ENCODE data around the gene CRYGB. TPM values are rescaled to one million over a fixed set of nuclear protein-coding genes. Genes with fewer than 3 reads are reported as not detected.
A peak's percentile ranks its signal among the peaks of the same experiment; 100 is the strongest.
"Not testable (repeated sequence)": the region's sequence is repeated elsewhere in the genome, so short reads cannot be mapped to it uniquely, and the experiment has no call there.

Gene CRYGB
- total RNA-seq, 1 donor from 2014 or later, result not detected

DNA sequence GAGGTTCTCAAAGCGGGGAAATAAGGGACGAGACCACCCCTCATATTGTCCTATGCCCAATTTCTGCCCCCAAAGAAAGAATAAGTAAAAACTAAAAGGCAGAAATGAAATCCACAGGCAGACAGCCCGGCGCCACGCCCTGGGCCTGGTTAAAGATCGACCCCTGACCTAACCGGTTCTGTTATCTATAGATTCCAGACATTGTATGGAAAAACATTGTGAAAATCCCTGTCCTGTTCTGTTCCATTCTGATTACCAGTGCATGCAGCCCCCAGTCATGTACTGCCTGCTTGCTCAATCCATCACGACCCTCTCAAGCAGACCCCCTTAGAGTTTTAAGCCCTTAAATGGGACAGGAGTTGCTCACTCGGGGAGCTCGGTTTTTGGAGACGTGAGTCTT, 28.6 kb downstream of the CRYGB start:
- DNase-seq (ENCODE audit: low read depth in 2 of 2), result not testable (repeated sequence)

DNA sequence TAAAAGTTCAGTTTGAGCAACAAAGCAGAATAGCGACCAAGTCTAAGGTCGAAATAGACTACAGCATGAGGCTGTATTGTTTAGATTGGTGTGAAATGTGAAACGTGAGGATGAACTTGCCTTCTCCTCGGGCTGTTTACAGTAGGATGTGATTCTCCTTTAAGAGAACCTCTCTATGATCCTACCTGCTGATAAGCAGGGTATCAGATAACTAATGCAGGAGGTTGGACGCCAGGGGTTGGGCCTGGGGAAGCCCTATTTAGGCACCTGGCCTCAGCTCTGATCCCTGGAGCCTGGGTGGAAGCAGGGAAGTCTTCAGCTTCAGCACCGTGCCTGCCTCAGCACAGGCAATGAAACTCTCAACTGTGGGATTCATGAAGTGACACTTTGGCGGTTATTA, 33.0 kb downstream of the CRYGB start:
- DNase-seq (ENCODE audit: low read depth in 2 of 2), result no peak

DNA sequence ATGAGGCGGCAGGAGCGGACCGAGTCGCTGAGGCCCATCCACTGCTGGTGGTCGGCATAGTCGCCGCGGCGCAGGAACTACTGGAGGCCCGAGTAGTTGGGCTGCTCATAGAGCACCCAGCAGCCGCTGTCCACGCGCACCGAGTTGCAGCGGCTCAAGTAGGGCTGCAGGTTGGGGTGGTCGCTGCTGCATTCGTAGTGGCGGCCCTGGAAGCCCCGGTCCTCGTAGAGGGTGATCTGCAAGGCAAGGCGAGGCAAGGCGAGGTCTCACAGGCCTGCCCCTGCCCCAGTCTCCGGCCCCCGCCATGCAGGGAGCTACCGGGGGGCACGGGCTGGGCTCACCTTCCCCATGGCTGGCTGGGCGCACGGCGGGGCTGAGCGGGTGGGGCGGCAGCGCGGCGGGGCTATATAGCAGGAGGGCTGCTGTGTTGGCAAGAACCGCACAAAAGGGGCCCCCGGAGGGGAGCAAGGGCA, 33.6 kb downstream of the CRYGB start:
- DNase-seq (ENCODE audit: low read depth in 2 of 2), result not testable (repeated sequence)

DNA sequence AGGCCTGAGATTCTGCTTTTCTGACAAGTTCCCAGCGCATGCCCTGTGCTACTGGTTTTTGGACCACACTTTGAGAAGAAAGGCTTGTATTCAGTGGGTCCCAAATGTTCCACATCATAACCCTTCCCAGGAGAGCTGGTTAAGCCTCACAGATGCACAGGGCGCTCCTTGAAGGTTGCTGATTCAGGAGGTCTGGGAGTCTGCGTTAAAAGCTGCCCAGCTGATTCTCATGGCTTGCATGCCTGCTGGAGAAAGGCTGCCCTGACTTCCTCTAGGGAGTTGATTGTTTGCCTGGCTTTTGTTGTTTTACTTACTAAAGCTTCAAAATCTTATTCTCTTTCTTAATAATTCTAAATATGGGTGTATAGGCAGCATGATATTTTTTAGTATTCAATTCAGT, 42.3 kb downstream of the CRYGB start:
- DNase-seq (ENCODE audit: low read depth in 2 of 2), result no peak

DNA sequence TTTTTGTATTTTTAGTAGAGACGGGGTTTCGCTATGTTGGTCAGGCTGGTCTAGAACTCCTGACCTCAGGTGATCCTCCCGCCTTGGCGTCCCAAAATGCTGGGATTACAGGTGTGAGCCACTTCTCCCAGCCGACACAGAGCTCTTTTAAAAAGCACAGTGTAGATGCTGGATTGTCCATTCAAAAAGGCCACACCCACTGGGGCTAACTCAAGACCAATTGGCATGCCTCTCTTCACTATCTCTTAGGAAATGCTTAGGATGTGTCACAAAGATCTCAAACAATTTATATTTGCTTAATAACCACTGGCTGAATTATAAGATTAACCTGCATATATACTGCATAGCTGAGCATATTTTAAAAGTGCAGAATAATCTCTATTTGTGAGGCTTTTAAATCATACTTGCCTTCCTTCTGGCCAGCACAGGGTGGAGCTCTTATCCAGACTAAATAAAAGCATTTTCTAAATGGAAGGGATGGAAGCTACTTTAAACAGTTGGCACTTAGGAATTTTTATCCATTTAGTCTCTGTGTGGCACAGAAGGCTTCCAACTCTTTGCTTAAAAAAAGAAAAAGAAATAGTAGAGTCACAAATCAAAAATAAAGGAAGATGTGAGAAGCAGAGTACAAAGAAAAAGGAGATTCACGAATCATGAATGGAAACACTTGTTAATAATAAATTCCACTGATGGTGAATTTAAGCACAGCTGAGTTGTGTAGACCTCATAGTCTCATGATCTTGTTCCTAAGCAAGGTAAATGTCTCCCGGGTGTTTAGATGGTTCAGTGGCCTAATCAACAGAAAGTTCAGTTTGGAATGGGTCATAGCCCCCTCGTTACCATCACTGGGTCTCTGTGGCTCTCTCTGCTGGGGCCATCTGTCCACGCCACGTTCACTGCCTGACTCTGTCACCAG, 44.0 kb downstream of the CRYGB start:
- DNase-seq (ENCODE audit: low read depth in 2 of 2), result peak; percentile 24 to 62

DNA sequence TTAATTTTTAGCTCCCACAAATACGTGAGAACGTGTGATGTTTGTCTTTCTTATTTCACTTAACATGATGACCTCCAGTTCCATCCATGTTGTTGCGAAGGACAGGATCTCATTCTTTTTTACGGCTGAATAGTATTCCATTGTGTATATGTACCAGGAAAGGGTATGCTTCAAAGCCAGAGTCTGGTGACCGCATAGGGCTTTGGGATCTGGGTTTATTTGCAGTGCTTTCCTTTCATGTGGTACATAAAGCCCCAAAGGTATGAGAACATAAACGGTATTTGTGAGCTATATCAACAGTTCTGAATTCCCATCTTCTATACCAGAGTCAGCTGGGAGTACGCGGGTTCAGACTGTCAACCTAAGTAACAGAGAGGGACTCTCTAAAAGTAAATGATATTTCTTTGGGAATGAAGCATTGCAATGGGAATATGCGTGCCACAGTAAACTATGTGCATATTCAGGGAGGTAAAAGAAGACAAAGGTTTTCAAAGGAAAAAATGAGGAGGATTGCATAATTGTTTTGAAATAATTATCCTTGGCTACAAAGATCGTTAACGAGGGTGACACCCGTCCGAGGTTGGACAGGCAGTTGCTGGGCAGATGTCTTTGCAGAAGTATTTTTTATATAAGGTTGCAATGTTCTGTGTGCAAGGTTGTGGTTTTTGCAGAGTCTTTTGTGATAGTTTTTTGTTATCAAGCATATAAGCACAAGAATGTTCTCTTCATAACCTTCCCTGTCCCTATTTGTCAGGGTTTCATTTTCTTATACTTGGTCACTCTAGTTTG, 46.1 kb downstream of the CRYGB start:
- DNase-seq (ENCODE audit: low read depth in 2 of 2), result no peak

DNA sequence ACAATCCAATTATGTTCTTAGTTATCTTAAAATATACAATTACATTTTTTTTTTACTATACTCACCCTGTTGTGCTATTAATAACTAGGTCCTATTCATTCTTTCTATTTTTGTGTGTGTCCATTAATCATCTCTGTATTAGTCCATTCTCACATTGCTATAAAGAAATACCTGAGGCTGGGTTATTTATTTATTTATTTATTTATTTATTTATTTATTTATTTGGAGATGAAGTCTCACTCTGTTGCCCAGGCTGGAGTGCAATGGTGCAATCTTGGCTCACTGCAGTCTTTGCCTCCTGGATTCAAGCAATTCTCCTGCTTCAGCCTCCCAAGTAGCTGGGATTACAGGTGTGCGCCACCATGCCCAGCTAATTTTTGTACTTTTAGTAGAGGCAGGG, 47.3 kb downstream of the CRYGB start:
- DNase-seq (ENCODE audit: low read depth in 2 of 2), result not testable (repeated sequence)

DNA sequence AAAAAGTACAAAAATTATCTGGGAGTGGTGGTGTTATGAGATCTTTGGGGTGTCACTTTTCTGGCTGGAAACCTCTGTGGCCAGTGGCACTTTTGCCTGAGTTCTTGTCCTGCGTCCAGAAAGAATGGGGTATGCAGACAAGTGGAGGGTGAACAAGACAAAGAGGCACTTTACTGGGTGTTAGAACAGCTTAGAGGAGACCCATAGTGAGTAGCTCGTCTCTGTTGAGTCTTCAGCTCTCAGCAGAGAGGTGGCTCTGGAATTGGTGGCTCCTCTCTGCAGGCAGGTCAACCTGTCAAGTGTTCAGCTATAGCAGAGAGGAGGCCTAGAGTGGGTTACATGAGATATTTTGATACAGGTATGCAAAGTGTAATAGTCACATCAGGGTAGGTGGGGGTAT, 47.7 kb downstream of the CRYGB start:
- DNase-seq (ENCODE audit: low read depth in 2 of 2), result no peak

DNA sequence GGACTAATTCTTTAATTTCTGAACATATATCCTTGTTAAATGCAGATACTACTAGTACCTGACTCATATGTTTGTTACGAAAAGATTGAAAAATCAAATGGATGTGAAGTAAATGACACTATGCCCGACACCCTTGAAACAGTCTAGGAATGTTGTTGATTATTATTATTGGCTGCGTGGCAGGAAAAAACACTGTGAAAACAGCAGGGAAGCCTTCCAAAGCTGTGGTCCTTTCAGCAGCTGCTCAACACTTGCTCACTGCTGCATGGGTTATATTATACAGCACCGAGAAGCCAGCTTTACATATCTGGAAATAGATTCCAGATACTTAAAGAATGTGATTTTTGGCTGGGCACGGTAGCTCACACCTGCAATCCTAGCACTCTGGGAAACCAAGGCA, 48.2 kb downstream of the CRYGB start:
- no peak for DNase-seq (ENCODE audit: low read depth in 2 of 2)

DNA sequence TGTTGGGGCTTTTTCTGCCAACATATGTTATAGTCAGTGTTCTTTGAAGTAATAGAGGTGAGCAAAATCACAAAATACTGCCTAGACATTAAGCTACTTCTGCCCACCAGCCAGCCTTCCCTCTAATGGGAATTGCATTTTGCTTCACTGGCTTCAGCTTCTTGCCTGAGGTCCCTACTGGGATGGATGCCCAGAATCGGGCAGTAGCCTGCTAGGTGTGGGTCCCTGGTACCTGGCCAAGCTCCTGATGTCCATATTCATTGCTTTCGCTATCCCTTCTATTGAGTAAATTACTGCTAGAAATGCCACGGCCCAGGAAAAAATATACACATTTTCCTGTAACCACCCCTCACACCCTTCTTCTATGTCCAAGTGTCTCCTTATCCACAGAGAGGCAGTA, 48.6 kb downstream of the CRYGB start:
- no peak for DNase-seq (ENCODE audit: low read depth in 2 of 2)

DNA sequence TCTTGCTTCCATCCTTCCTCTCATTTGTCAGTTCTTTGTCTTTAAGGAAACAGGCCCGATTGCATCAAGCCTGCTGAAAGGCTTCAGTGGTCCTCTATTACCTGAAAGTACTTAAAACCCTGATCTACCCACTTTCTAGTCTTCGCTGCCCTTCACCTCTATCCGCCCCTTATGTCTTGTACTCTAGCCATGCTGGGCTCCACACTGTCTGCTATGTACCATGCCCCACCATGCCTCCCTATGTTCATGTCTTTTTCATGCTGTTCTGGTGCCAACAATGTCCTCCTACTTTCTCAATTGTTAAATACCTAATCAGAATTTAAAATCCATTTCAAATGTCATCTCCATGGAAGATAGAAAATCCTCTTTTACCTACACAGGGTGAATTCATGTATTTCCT, 49.9 kb downstream of the CRYGB start:
- DNase-seq (ENCODE audit: low read depth in 2 of 2), result no peak

DNA sequence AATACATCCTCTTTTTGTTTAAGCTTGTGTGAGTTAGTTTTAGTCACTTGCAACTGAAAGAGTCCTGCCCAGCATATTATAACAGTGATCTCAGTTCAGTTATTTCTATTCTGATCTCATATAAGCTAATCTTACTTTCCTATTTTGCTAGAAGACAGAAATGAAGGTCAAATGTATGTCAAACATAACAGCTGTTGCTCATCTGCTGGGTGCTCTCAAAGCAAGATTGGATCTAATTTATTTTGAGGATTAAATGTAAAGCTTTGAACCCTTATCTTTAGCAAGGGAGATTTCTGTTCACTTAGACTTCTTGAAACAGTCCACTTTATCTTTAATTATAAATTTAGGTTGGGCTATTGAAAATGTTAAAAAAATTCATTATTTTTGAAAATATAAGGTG, 52.8 kb downstream of the CRYGB start:
- no peak for DNase-seq (ENCODE audit: low read depth in 2 of 2)

Other genes with a start within 250 kb of the CRYGB start
- gene PLEKHM3, start 120.6 kb downstream of the CRYGB start, total RNA-seq, result 7.0 and 16.5 TPM in 2 replicates
- not detected in 2 replicates for gene CRYGD, start 21.6 kb downstream of the CRYGB start, total RNA-seq
- gene CRYGC, start 16.3 kb downstream of the CRYGB start, total RNA-seq, result not detected in 2 replicates
- gene CRYGA, start 17.4 kb upstream of the CRYGB start, total RNA-seq, result not detected in 2 replicates
- gene C2orf80, start 43.9 kb upstream of the CRYGB start, total RNA-seq, result not detected in 2 replicates
- gene IDH1, start 108.9 kb upstream of the CRYGB start, total RNA-seq, result 69.2 and 86.3 TPM in 2 replicates
- gene PIKFYVE, start 120.1 kb upstream of the CRYGB start, total RNA-seq, result 17.9 and 21.6 TPM in 2 replicates